Measurements from ENCODE around the gene MOSPD3.
A peak's percentile ranks its signal among the peaks of the same experiment; 100 is the strongest.

The MOSPD3 gene

DNA sequence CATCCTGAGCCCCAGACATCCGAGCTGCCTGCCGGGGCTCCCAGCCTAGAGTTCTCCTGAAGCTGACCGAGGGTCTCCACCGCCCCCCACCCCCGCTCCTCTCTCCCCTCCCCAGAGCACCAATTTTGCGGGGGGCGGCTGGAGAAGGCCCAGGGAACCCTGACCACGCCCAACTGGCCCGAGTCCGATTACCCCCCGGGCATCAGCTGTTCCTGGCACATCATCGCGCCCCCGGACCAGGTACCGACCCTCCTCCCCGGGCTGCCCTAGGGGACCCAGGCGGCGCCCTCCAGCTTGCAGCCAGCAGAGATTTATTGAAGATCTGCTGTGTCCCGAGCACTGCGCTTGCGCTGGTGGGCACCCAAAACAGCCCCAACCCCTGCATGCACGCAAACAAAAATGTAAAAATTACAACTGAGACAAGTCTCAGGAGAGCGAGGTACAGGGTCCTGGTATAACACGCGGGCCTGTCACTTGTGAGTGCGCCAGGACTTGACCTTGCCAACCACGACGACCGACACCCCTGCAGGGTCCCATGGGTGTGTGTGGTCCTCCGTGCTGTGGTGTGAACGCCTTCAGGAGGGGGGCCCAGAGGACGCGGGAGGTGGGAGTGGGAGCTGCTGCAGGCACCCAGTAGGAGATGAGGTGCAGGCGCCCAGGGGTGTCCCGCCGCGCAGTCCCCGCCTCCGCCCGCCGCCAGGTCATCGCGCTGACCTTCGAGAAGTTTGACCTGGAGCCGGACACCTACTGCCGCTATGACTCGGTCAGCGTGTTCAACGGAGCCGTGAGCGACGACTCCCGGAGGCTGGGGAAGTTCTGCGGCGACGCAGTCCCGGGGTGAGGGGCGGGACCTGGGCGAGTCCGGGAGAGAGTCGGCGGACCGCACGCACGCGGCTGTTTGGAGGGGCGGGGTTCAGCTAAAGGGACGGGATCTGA is 7.1 kb upstream of the MOSPD3 start:
- peak overlapping the region; percentile 86 for H3K4me3 ChIP-seq (replicated peaks; ENCODE audit: low read depth, low read length)
- TF ChIP-seq, protein P1, sequence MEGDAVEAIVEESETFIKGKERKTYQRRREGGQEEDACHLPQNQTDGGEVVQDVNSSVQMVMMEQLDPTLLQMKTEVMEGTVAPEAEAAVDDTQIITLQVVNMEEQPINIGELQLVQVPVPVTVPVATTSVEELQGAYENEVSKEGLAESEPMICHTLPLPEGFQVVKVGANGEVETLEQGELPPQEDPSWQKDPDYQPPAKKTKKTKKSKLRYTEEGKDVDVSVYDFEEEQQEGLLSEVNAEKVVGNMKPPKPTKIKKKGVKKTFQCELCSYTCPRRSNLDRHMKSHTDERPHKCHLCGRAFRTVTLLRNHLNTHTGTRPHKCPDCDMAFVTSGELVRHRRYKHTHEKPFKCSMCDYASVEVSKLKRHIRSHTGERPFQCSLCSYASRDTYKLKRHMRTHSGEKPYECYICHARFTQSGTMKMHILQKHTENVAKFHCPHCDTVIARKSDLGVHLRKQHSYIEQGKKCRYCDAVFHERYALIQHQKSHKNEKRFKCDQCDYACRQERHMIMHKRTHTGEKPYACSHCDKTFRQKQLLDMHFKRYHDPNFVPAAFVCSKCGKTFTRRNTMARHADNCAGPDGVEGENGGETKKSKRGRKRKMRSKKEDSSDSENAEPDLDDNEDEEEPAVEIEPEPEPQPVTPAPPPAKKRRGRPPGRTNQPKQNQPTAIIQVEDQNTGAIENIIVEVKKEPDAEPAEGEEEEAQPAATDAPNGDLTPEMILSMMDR (IDR thresholded peaks at IDR 0.05; ENCODE audit: low read depth, low read length, missing control alignments), result no peak
- no peak for DNase-seq (ENCODE audit: extremely low read depth, low read depth)

DNA sequence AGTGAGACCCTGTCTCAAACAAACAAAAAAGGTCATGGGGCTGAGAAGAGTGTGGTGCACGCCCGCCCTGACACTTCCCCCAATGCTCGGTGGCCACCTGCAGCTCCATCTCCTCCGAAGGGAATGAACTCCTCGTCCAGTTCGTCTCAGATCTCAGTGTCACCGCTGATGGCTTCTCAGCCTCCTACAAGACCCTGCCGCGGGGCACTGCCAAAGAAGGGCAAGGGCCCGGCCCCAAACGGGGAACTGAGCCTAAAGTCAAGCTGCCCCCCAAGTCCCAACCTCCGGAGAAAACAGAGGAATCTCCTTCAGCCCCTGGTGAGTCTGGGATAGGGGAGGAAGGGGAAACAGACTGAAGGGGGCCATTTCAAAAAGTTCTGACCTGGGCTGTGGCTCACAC is 6.0 kb upstream of the MOSPD3 start:
- H3K4me3 ChIP-seq (replicated peaks; ENCODE audit: low read depth, low read length), result no peak overlapping the region
- TF ChIP-seq, protein P1 (IDR thresholded peaks at IDR 0.05; ENCODE audit: low read depth, low read length, missing control alignments), result no peak
- no peak for DNase-seq (ENCODE audit: extremely low read depth, low read depth)

DNA sequence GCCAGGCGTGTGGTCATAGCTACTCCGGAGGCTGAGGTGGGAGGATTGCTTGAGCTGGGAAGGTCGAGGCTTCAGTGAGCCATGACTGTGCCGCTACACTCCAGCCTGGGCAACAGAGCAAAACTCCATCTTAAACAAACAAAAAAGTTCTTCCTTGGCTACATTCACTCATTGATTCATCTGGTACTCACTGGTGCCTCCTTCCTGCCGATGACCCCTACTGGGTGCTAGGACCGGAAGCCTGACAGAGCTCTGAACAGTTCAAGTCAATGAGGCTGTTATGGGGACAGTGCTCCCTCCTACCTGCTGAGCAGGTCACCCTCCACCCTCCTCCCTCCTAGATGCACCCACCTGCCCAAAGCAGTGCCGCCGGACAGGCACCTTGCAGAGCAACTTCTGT is 5.2 kb upstream of the MOSPD3 start:
- no peak for DNase-seq (ENCODE audit: extremely low read depth, low read depth)
- no peak overlapping the region for H3K4me3 ChIP-seq (replicated peaks; ENCODE audit: low read depth, low read length)
- TF ChIP-seq, protein P1 (IDR thresholded peaks at IDR 0.05; ENCODE audit: low read depth, low read length, missing control alignments), result no peak

DNA sequence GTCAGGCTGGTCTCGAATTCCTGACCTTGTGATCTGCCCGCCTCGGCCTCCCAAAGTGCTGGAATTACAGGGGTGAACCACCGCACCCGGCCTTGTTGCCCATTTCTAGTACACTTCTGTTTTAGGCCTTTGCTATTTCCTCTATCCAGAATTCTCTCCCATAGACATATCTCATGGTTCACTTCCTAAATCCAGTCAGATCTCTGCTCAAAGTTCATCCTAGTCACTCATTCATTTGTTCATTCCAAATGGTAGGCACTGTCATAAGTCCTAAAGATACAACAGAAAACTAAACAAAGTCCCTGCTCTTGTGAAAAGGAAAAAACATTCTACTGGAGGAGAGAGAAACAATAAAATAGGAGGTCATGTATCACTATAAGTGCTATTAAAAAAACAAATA is 2.4 kb upstream of the MOSPD3 start:
- TF ChIP-seq, protein P1 (IDR thresholded peaks at IDR 0.05; ENCODE audit: low read depth, low read length, missing control alignments), result no peak
- no peak overlapping the region for H3K4me3 ChIP-seq (replicated peaks; ENCODE audit: low read depth, low read length)

DNA sequence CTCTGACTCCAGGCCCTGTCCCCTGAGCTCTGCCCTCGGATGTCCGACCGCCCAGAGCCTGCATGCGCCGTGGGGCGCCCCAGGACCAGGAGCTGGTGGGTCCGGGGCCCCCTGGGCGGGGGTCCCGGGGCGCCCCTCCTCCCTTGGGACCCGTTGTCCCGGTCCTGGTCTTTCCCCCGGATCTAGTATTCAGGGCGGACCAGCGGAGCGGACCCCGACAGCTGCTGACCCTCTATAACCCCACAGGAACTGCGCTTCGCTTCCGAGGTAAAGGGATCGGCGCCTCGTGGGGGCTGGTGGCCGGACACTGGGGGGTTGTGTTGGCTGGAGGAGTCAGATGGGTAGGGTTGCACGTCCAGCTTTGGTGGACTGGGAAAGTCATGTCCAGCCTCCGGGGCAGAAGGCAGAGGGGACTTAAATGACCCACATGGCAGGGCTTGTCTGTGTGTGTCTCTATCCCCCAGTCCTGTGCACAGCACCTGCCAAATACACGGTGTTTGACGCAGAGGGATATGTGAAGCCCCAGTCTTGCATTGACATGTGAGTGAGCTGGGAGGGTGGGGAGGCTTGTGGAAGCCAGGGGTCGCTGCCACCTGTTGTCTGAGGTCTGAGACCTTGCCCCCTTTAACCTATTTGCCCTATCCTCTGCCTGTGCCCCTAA is 520 bp downstream of the MOSPD3 start:
- peak overlapping the region; percentile 51 for H3K4me3 ChIP-seq (replicated peaks; ENCODE audit: low read depth, low read length)
- TF ChIP-seq, protein P1 (IDR thresholded peaks at IDR 0.05; ENCODE audit: low read depth, low read length, missing control alignments), result no peak
- DNase-seq (ENCODE audit: extremely low read depth, low read depth), result no peak

More for the DNA sequence above, 2.4 kb upstream of the MOSPD3 start:
- DNase-seq (ENCODE audit: extremely low read depth, low read depth), result no peak

DNA sequence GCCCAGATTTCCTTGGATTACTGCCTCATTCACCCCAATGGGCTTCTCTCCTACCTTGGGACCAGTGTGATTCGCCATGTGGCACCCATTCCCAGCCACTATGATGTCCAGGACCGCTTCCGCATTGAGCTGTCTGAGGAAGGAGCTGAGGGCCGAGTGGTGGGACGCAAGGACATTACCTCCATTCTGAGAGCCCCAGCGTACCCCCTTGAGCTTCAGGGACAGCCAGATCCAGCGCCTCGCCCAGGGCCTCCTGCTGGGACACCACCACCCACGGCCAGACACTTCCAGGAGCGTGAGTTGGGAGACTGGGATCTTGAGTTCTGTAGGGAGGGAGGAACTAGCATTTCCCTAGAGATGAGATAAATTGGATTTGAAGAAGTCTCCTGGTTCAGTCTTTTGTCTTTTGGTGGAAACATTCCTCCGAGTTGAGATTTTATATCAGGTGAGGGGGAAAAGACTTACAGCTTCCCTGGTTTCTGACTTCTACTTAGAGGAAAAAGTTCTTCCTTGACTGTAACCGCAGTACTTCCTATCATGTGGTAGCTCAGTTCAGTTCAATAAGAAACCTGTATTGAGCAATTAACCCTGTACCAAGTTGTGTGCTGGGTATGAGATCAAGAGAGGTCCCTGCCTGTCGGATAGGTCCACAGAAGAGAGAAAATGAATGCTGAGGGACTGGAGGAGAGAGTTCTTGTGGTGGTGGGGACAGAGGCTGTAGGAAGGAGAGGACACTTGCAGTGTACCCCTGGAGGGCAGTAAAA is 1.3 kb downstream of the MOSPD3 start:
- DNase-seq (ENCODE audit: extremely low read depth, low read depth), result no peak
- H3K4me3 ChIP-seq (replicated peaks; ENCODE audit: low read depth, low read length), result peak overlapping the region; percentile 51; the same call in 1 of the 2 replicates
- TF ChIP-seq, protein P1 (IDR thresholded peaks at IDR 0.05; ENCODE audit: low read depth, low read length, missing control alignments), result no peak
